Activated naive CD8-positive, alpha-beta T cell (primary cell): ENCODE data around the gene SERINC3.

Experiments
- H3K27ac Mint-ChIP-seq: one replicate; pipeline ENCODE4 v1.8.0; 2021; ENCODE audit warnings: mixed read lengths
- H3K27me3 Mint-ChIP-seq: one replicate; pipeline ENCODE4 v1.8.0; 2021; ENCODE audit warnings: mixed read lengths
- H3K36me3 Mint-ChIP-seq: one replicate; pipeline ENCODE4 v1.8.0; 2021; ENCODE audit warnings: mixed read lengths
- H3K4me1 Mint-ChIP-seq: one replicate; pipeline ENCODE4 v1.8.0; 2021; ENCODE audit warnings: low read depth, mixed read lengths
- H3K4me3 Mint-ChIP-seq: one replicate; pipeline ENCODE4 v1.8.0; 2021; ENCODE audit warnings: mild to moderate bottlenecking, mixed read lengths
- H3K9me3 Mint-ChIP-seq: one replicate; pipeline ENCODE4 v1.8.0; 2021; ENCODE audit warnings: low read depth, mixed read lengths

Gene SERINC3

GRCh38 chr20:44454306-44454963 lies 67.4 kb downstream of the SERINC3 start:
- Mint-ChIP-seq H3K4me1 (no peaks in the 10 kb centered on the region), H3K27ac (no peak overlapping the region), H3K36me3 (no peaks in the 10 kb centered on the region), H3K4me3 (no peak overlapping the region), H3K27me3 (no peaks in the 10 kb centered on the region), H3K9me3 (no peaks in the 10 kb centered on the region)

GRCh38 chr20:44450903-44451450 lies 70.9 kb downstream of the SERINC3 start:
- no peaks in the 10 kb centered on the region for H3K4me1 Mint-ChIP-seq
- no peak overlapping the region for H3K27ac Mint-ChIP-seq
- no peaks in the 10 kb centered on the region for H3K9me3 Mint-ChIP-seq
- no peak overlapping the region for H3K4me3 Mint-ChIP-seq
- H3K36me3 Mint-ChIP-seq: no peaks in the 10 kb centered on the region
- no peaks in the 10 kb centered on the region for H3K27me3 Mint-ChIP-seq

GRCh38 chr20:44450281-44450889 lies 71.5 kb downstream of the SERINC3 start:
- no peaks in the 10 kb centered on the region for H3K9me3 Mint-ChIP-seq
- H3K27me3 Mint-ChIP-seq: no peaks in the 10 kb centered on the region
- no peaks in the 10 kb centered on the region for H3K36me3 Mint-ChIP-seq
- no peak overlapping the region for H3K27ac Mint-ChIP-seq
- H3K4me1 Mint-ChIP-seq: no peaks in the 10 kb centered on the region
- no peak overlapping the region for H3K4me3 Mint-ChIP-seq

GRCh38 chr20:44449864-44450263 lies 72.0 kb downstream of the SERINC3 start:
- no peaks in the 10 kb centered on the region for H3K36me3 Mint-ChIP-seq
- H3K4me1 Mint-ChIP-seq: no peaks in the 10 kb centered on the region
- H3K27me3 Mint-ChIP-seq: no peaks in the 10 kb centered on the region
- H3K9me3 Mint-ChIP-seq: no peaks in the 10 kb centered on the region
- H3K4me3 Mint-ChIP-seq: no peak overlapping the region
- H3K27ac Mint-ChIP-seq: no peak overlapping the region

- Mint-ChIP-seq H3K36me3 (no peaks in the 10 kb centered on the region), H3K27ac (no peak overlapping the region), H3K4me1 (no peaks in the 10 kb centered on the region), H3K4me3 (no peak overlapping the region), H3K27me3 (no peaks in the 10 kb centered on the region), H3K9me3 (no peaks in the 10 kb centered on the region)
Observed at GRCh38 chr20:44448753-44449546, 72.9 kb downstream of the SERINC3 start.

GRCh38 chr20:44447827-44448419 lies 73.9 kb downstream of the SERINC3 start:
- Mint-ChIP-seq H3K4me3 (no peak overlapping the region), H3K27me3 (no peaks in the 10 kb centered on the region), H3K4me1 (no peaks in the 10 kb centered on the region)

More at GRCh38 chr20:44447827-44448419, 73.9 kb downstream of the SERINC3 start:
- Mint-ChIP-seq H3K27ac (no peak overlapping the region), H3K36me3 (no peaks in the 10 kb centered on the region), H3K9me3 (no peaks in the 10 kb centered on the region)
